Calu3 (cell line): Measurements from ENCODE around the gene EP400. TPM values are rescaled to one million over a fixed set of nuclear protein-coding genes. Genes with fewer than 3 reads are reported as not detected.

ENCODE experiments used
- BruUV-seq: library from RNA; stranded (reverse); fragments of 400-500 nt; replicated peaks from 2 replicates; lab custom pipeline; 2021; lab: Mats Ljungman, UMichigan
- CTCF ChIA-PET: fragments of 300-600 bp; sonication (Branson Sonifier 250); formaldehyde crosslinking; loops from one replicate; lab custom pipeline; 2022; ENCODE audit warnings: antibody characterized with exemption; lab: Charles Lee
- DNase-seq: peaks from one replicate; pipeline ENCODE4 v3.0.0; 2022
- H3K27ac Mint-ChIP-seq: one replicate; pipeline ENCODE4 v1.8.0; 2022; ENCODE audit warnings: mixed read lengths; ENCODE audit not compliant: unreplicated experiment
- H3K27me3 Mint-ChIP-seq: one replicate; pipeline ENCODE4 v1.8.0; 2022; ENCODE audit warnings: mixed read lengths; ENCODE audit not compliant: unreplicated experiment
- H3K36me3 Mint-ChIP-seq: one replicate; pipeline ENCODE4 v1.8.0; 2022; ENCODE audit warnings: mild to moderate bottlenecking, moderate library complexity, mixed read lengths; ENCODE audit not compliant: insufficient read depth, unreplicated experiment
- H3K4me1 Mint-ChIP-seq: one replicate; pipeline ENCODE4 v1.8.0; 2022; ENCODE audit warnings: mild to moderate bottlenecking, low read depth, mixed read lengths; ENCODE audit not compliant: unreplicated experiment
- H3K4me3 Mint-ChIP-seq: one replicate; pipeline ENCODE4 v1.8.0; 2022; ENCODE audit warnings: mild to moderate bottlenecking, low read depth, moderate library complexity, mixed read lengths; ENCODE audit not compliant: unreplicated experiment
- H3K9me3 Mint-ChIP-seq: one replicate; pipeline ENCODE4 v1.8.0; 2022; ENCODE audit warnings: low read depth, mixed read lengths; ENCODE audit not compliant: unreplicated experiment
- CTCF ChIP-seq: fragments of 200-600 bp; IDR thresholded peaks from one replicate; pipeline ENCODE4 v1.8.0; 2022; ENCODE audit warnings: antibody characterized with exemption; ENCODE audit not compliant: unreplicated experiment
- intact Hi-C: fragments of 100-400 bp; cut with micrococcal nuclease; formaldehyde crosslinking; loops from one replicate; pipeline ENCODE4 v1.10.0; 2022; ENCODE audit not compliant: unreplicated experiment
- total RNA-seq: library from RNA; stranded (reverse); gene quantifications from 2 replicates; pipeline ENCODE4 v1.2.3, GENCODE V29; 2022

EP400 gene
- total RNA-seq, 1 experiment from 2014 or later: 88.7 TPM

GRCh38 chr12:132083941-132084620 lies 134.3 kb downstream of the EP400 start:
- CTCF ChIA-PET: no interaction called here
- BruUV-seq: no TSS peak

GRCh38 chr12:132084621-132085290 lies 135.0 kb downstream of the EP400 start:
- Mint-ChIP-seq H3K27me3 (no peaks in the 10 kb centered on the region), H3K9me3 (no peaks in the 10 kb centered on the region), H3K27ac (peak overlapping the region; percentile 82), H3K4me1 (peaks cover 21% of the 10 kb centered on the region), H3K36me3 (peaks cover 36% of the 10 kb centered on the region), H3K4me3 (peak overlapping the region; percentile 94)
- intact Hi-C loops: no loop called here
- CTCF ChIA-PET: no interaction called here
- TF ChIP-seq CTCF: no peak
- no TSS peak for BruUV-seq
- DNase-seq: peak; percentile 70

More at GRCh38 chr12:132083941-132084620, 134.3 kb downstream of the EP400 start:
- Mint-ChIP-seq H3K4me3 (peak overlapping the region; percentile 94), H3K9me3 (no peaks in the 10 kb centered on the region), H3K36me3 (peaks cover 36% of the 10 kb centered on the region), H3K27ac (peak overlapping the region; percentile 60), H3K4me1 (peaks cover 21% of the 10 kb centered on the region), H3K27me3 (no peaks in the 10 kb centered on the region)
- peak; percentile 96 for DNase-seq
- intact Hi-C loops: no loop called here
- no peak for TF ChIP-seq CTCF

- CTCF ChIA-PET: no interaction called here
- peak overlapping the region; percentile 94 for H3K4me3 Mint-ChIP-seq
- BruUV-seq: no TSS peak
Measured at GRCh38 chr12:132085291-132085635, 135.5 kb downstream of the EP400 start.

GRCh38 chr12:132089407-132089910 lies 139.7 kb downstream of the EP400 start:
- no TSS peak for BruUV-seq
- intact Hi-C loops: no loop called here
- Mint-ChIP-seq H3K4me3 (no peak overlapping the region), H3K36me3 (peaks cover 41% of the 10 kb centered on the region), H3K27ac (no peak overlapping the region), H3K27me3 (no peaks in the 10 kb centered on the region), H3K9me3 (no peaks in the 10 kb centered on the region), H3K4me1 (peaks cover 9% of the 10 kb centered on the region)
- no peak for TF ChIP-seq CTCF
- no peak for DNase-seq
- CTCF ChIA-PET: no interaction called here

More at GRCh38 chr12:132085291-132085635, 135.5 kb downstream of the EP400 start:
- H3K9me3 Mint-ChIP-seq: no peaks in the 10 kb centered on the region
- H3K4me1 Mint-ChIP-seq: peaks cover 21% of the 10 kb centered on the region
- H3K36me3 Mint-ChIP-seq: peaks cover 39% of the 10 kb centered on the region
- no peak for DNase-seq
- peak overlapping the region; percentile 82 for H3K27ac Mint-ChIP-seq
- no peak for TF ChIP-seq CTCF
- no peaks in the 10 kb centered on the region for H3K27me3 Mint-ChIP-seq
- intact Hi-C loops: no loop called here
